OCI-LY3 (cell line): ENCODE results near the gene NUDC.
A peak's percentile ranks its signal among the peaks of the same experiment; 100 is the strongest.

Experiments
- H2AFZ ChIP-seq: fragments of 200-600, 300-600 bp; shearing (Covaris generic); 2 replicates; pipeline ENCODE4 v1.6.0; 2014; ENCODE audit warnings: antibody characterized with exemption, low read depth, low read length
- H3K27ac ChIP-seq: fragments of 200-600, 300-600 bp; sonication (generic); 2 replicates; pipeline ENCODE4 v1.5.1; 2014; ENCODE audit warnings: mild to moderate bottlenecking, low read length, moderate library complexity, mixed read lengths
- H3K27me3 ChIP-seq: fragments of 200-600, 300-600 bp; sonication (generic); 2 replicates; pipeline ENCODE4 v1.6.1; 2014; ENCODE audit warnings: low read depth, low read length, mixed read lengths
- H3K36me3 ChIP-seq: fragments of 200-600, 300-600 bp; sonication (generic); replicated peaks from 2 replicates; pipeline ENCODE3; 2014; ENCODE audit warnings: low read depth, low read length, mixed read lengths
- H3K4me1 ChIP-seq: fragments of 300-600, 200-600 bp; sonication (generic); 2 replicates; pipeline ENCODE4 v1.6.1; 2014; ENCODE audit warnings: low read length, mixed read lengths
- H3K4me2 ChIP-seq: fragments of 200-600, 300-600 bp; sonication (generic); 2 replicates; pipeline ENCODE4 v1.6.1; 2014; ENCODE audit warnings: low read length, mixed read lengths
- H3K4me3 ChIP-seq: fragments of 300-600, 200-600 bp; sonication (generic); 2 replicates; pipeline ENCODE4 v1.5.1; 2014; ENCODE audit warnings: antibody characterized with exemption, mild to moderate bottlenecking, low read length, moderate library complexity
- H3K79me2 ChIP-seq: fragments of 300-600, 200-600 bp; shearing (Covaris generic); 2 replicates; pipeline ENCODE4 v1.6.1; 2014; ENCODE audit warnings: mild to moderate bottlenecking, low read length, mixed read lengths
- H3K9ac ChIP-seq: fragments of 300-600, 200-600 bp; shearing (Covaris generic); 2 replicates; pipeline ENCODE4 v1.6.0; 2014; ENCODE audit warnings: mild to moderate bottlenecking, low read length, moderate library complexity
- H3K9me3 ChIP-seq: fragments of 200-600, 300-600 bp; shearing (Covaris generic); 2 replicates; pipeline ENCODE4 v1.6.1; 2014; ENCODE audit warnings: low read length, mixed read lengths; ENCODE audit not compliant: insufficient read depth
- H4K20me1 ChIP-seq: fragments of 200-600, 300-600 bp; sonication (generic); 2 replicates; pipeline ENCODE4 v1.6.1; 2016; ENCODE audit warnings: low read length, mixed read lengths; ENCODE audit not compliant: insufficient read depth
- EZH2phosphoT487 ChIP-seq: fragments of 200-600 bp; shearing (Covaris generic); IDR thresholded peaks from 2 replicates; pipeline ENCODE4 v1.6.1; 2018; ENCODE audit warnings: antibody characterized with exemption, mixed run types, low read depth
- TF ChIP-seq, protein P1 (sequence below): fragments of 200-600, 300-600 bp; sonication (generic); IDR thresholded peaks from 2 replicates; pipeline ENCODE4 v1.5.1; 2014; ENCODE audit warnings: antibody characterized with exemption, low read length, low read depth

NUDC gene

GRCh38 chr1:26888231-26888630 is 33.3 kb upstream of the NUDC start:
- Histone ChIP-seq H3K27me3 (no peaks in the 10 kb centered on the region), H3K27ac (no peak overlapping the region), H3K4me2 (no peak overlapping the region), H3K4me3 (no peak overlapping the region), H3K4me1 (peaks cover 9% of the 10 kb centered on the region), H2AFZ (no peak overlapping the region), H3K79me2 (peaks cover 18% of the 10 kb centered on the region), H3K9me3 (no peaks in the 10 kb centered on the region), H3K36me3 (peaks cover 17% of the 10 kb centered on the region), H4K20me1 (no peaks in the 10 kb centered on the region), H3K9ac (no peak overlapping the region)
- no peak for TF ChIP-seq EZH2phosphoT487
- TF ChIP-seq, protein P1, sequence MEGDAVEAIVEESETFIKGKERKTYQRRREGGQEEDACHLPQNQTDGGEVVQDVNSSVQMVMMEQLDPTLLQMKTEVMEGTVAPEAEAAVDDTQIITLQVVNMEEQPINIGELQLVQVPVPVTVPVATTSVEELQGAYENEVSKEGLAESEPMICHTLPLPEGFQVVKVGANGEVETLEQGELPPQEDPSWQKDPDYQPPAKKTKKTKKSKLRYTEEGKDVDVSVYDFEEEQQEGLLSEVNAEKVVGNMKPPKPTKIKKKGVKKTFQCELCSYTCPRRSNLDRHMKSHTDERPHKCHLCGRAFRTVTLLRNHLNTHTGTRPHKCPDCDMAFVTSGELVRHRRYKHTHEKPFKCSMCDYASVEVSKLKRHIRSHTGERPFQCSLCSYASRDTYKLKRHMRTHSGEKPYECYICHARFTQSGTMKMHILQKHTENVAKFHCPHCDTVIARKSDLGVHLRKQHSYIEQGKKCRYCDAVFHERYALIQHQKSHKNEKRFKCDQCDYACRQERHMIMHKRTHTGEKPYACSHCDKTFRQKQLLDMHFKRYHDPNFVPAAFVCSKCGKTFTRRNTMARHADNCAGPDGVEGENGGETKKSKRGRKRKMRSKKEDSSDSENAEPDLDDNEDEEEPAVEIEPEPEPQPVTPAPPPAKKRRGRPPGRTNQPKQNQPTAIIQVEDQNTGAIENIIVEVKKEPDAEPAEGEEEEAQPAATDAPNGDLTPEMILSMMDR = no peak

DNA sequence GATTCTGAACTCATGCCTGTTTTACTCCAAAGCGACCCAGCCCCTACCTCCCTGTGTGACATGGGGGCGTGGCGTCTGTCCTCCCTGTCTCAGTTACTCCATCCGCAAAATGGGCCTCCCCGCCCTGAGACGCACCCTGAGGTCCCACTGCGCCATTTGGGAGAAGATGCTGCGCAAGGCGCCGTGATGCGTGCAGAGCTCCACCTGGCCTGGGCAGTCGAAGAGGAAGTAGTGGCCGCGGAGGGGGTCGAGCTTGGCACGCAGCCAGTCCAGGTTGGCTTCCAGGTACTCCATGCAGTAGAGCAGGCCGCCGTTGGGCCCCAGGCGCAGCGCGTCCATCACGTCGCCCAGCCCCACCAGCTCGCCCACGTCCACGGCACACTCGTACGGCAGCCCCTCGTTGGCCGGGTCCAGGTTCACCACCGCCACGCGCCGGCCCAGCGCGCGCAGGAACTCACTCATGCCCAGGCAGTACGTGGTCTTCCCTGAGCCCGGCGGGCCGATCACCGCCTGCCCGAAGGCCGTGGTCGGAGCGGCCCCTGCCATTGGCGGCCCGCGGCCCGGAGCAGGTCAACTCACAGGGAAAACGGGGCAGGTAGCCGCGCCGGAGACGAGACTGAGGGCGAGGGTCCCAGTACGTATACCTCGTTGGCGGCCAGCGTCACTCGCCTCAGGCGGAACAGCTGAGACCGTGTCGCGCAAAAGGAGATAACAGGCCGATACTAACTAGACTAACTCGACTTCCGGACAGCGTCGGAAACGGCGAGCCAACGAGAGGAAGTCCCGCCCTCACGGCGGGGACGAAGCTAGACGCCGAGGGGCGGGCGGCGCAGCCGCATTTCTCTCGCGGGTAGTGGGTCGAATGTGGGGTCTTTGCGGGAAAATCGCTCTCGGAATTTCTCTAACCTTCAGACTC is 31.7 kb upstream of the NUDC start, which contains the start of gene GPN2:
Gene GPN2 (minus strand): TSS at position 733 of the 916 bp plus-strand sequence. CDS start 187 bp downstream, at position 546.
- Histone ChIP-seq H3K4me1 (peaks cover 9% of the 10 kb centered on the region), H2AFZ (peak within 1 kb of the TSS; percentile 84), H3K9ac (peak within 1 kb of the TSS; percentile 85), H3K4me3 (peak within 1 kb of the TSS; percentile 97), H3K79me2 (peaks cover 18% of the 10 kb centered on the region), H3K36me3 (peaks cover 12% of the 10 kb centered on the region), H3K27ac (peak within 1 kb of the TSS; percentile 59), H3K9me3 (no peaks in the 10 kb centered on the region), H3K27me3 (no peaks in the 10 kb centered on the region), H3K4me2 (peak within 1 kb of the TSS; percentile 73), H4K20me1 (no peaks in the 10 kb centered on the region)
- TF ChIP-seq, protein P1 = no peak
- TF ChIP-seq EZH2phosphoT487 = no peak

DNA sequence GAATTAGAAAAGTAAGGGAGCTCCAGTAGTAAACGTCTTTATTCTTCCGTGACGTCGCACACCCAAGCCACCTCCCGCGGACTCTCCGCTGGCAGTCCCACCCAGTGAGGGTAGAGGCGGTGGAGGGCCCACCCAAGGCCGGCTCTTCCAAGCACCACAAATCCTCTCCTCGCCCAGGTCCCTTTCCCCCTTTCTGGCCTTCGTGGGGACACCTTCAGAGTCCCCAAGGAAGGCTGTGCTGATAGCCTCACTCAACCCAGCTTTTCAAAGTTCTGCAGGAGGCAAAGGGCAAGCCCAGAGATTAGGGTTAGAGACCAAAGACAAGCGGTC is 31.1 kb upstream of the NUDC start:
- peak overlapping the region; percentile 97 for H3K4me3 ChIP-seq
- H3K27ac ChIP-seq = peak overlapping the region; percentile 43
- H3K4me2 ChIP-seq = peak overlapping the region; percentile 73
- TF ChIP-seq, protein P1 = no peak
- TF ChIP-seq EZH2phosphoT487 = no peak
- H3K9ac ChIP-seq = peak overlapping the region; percentile 79
- peaks cover 10% of the 10 kb centered on the region for H3K36me3 ChIP-seq
- peak overlapping the region; percentile 84 for H2AFZ ChIP-seq
- no peaks in the 10 kb centered on the region for H3K27me3 ChIP-seq
- H3K4me1 ChIP-seq = peaks cover 9% of the 10 kb centered on the region
- H3K79me2 ChIP-seq = peaks cover 18% of the 10 kb centered on the region
- H4K20me1 ChIP-seq = no peaks in the 10 kb centered on the region
- H3K9me3 ChIP-seq = no peaks in the 10 kb centered on the region

DNA sequence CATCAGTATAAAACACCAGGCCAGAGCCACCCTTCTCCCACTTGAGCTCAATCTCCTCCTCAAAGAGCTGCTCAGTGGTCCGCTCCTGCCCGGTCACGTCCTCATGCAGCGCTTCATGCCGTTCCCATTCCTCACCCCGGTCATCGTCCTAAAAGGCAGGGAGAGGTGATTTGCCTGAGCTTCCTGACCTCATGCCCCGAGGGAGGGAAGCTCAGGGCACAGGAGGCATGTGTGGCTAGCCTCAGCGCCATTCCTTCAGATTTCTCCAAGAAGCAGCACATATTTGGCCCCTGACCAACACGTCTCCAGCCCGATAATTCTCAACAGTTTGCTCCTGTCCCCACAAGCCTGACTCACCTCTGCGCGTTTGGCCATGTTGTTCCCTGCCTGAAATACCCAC is 27.3 kb upstream of the NUDC start:
- Histone ChIP-seq H3K79me2 (peaks cover 15% of the 10 kb centered on the region), H3K4me2 (no peak overlapping the region), H3K27ac (no peak overlapping the region), H3K9me3 (no peaks in the 10 kb centered on the region), H3K27me3 (no peaks in the 10 kb centered on the region), H2AFZ (no peak overlapping the region), H3K36me3 (no peaks in the 10 kb centered on the region), H3K4me3 (no peak overlapping the region), H3K4me1 (peaks cover 6% of the 10 kb centered on the region), H4K20me1 (no peaks in the 10 kb centered on the region), H3K9ac (no peak overlapping the region)
- TF ChIP-seq, protein P1 = no peak
- TF ChIP-seq EZH2phosphoT487 = no peak
